Vagina (tissue), 2 donors: ENCODE data around the gene HES5. TPM values are rescaled to one million over a fixed set of nuclear protein-coding genes. Genes with fewer than 3 reads are reported as not detected.

ENCODE experiments used
- DNase-seq, 2 donors: peaks; one replicate each; pipeline ENCODE4 v3.0.0-alpha.2; 2017; ENCODE audit errors: extremely low spot score in 2 of 2
- H3K27ac ChIP-seq: fragments of 200-600 bp; sonication (generic); one replicate; pipeline ENCODE4 v1.5.1; 2019
- H3K27me3 ChIP-seq: fragments of 200-600 bp; sonication (generic); one replicate; pipeline ENCODE4 v1.5.1; 2019
- H3K36me3 ChIP-seq, 2 donors: fragments of 200-600 bp; sonication (generic); one replicate each; pipeline ENCODE4 v1.5.1; 2017 to 2019
- H3K4me1 ChIP-seq: fragments of 200-600 bp; sonication (generic); one replicate; pipeline ENCODE4 v1.5.1; 2019
- H3K4me3 ChIP-seq, 2 donors: fragments of 200-600 bp; sonication (generic); 1 replicate in 1 of 2; 2 replicates in 1 of 2; pipeline ENCODE4 v1.5.1; 2016 to 2019
- H3K9me3 ChIP-seq: fragments of 200-600 bp; sonication (generic); one replicate; pipeline ENCODE4 v1.5.1; 2019
- POLR2A ChIP-seq, 2 donors: fragments of 450-650 bp; IDR thresholded peaks; one replicate each; pipeline ENCODE4 v1.6.1; 2017; ENCODE audit warnings: antibody characterized with exemption in 2 of 2, mild to moderate bottlenecking in 2 of 2, moderate library complexity in 2 of 2
- POLR2AphosphoS5 ChIP-seq, 2 donors: sonication (generic); formaldehyde crosslinking; IDR thresholded peaks; one replicate each; pipeline ENCODE4 v1.9.0; 2017; ENCODE audit warnings: antibody characterized with exemption in 2 of 2, mild to moderate bottlenecking in 2 of 2, low read depth in 1 of 2; ENCODE audit not compliant: insufficient read depth in 1 of 2
- intact Hi-C: fragments of 100-400 bp; cut with DNase I; formaldehyde crosslinking; loops from one replicate; pipeline ENCODE4 v1.15.1; 2023
- total RNA-seq: library from RNA; depleted of rRNA; stranded (reverse); fragments of >200 nt; gene quantifications from one replicate; pipeline ENCODE4 v1.2.3, GENCODE V29; 2016
- TF ChIP-seq, protein P1 (sequence below), 3 experiments: fragments of 450-650 bp in 2 of 3; fragments of 200-600 bp in 1 of 3; sonication (generic) in 1 of 3; IDR thresholded peaks; one replicate each; pipeline ENCODE4 v1.5.1; 2017 to 2019; ENCODE audit warnings: antibody characterized with exemption in 3 of 3, mild to moderate bottlenecking in 2 of 3, moderate library complexity in 2 of 3

HES5 gene
- total RNA-seq, 1 donor from 2014 or later, result not detected

DNA sequence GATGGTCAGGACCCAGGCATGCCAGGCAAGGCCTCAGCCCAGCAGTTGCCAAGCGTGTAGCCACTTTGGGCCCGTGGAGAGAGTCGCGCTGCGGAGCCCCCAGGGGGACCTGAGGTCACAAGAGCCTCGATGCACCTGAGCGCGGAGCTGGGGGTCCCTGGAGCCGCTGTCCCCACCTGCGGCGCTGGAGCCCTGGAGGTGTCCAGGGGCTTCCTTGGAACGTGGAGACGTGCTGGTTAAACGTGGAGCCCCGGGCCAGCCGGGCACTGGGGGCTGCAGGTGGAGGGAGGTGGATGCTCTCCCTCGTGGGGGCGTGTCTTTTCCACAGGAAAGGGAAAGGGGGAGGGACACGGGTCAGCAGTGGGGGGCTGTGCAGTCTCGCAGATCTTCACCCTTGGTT is 50.9 kb downstream of the HES5 start:
- intact Hi-C loops, result no loop called here
- no peak overlapping the region for H3K4me3 ChIP-seq
- H3K9me3 ChIP-seq, result no peaks in the 10 kb centered on the region
- H3K27ac ChIP-seq, result no peak overlapping the region
- no peak for DNase-seq
- peaks cover 22% of the 10 kb centered on the region for H3K4me1 ChIP-seq
- H3K36me3 ChIP-seq, result no peaks in the 10 kb centered on the region
- no peaks in the 10 kb centered on the region for H3K27me3 ChIP-seq
- TF ChIP-seq POLR2A (IDR thresholded peaks at IDR 0.05), result no peak
- no peak for TF ChIP-seq POLR2AphosphoS5 (IDR thresholded peaks at IDR 0.05; ENCODE audit: insufficient read depth in 1 of 2, low read depth in 1 of 2)
- TF ChIP-seq, protein P1, sequence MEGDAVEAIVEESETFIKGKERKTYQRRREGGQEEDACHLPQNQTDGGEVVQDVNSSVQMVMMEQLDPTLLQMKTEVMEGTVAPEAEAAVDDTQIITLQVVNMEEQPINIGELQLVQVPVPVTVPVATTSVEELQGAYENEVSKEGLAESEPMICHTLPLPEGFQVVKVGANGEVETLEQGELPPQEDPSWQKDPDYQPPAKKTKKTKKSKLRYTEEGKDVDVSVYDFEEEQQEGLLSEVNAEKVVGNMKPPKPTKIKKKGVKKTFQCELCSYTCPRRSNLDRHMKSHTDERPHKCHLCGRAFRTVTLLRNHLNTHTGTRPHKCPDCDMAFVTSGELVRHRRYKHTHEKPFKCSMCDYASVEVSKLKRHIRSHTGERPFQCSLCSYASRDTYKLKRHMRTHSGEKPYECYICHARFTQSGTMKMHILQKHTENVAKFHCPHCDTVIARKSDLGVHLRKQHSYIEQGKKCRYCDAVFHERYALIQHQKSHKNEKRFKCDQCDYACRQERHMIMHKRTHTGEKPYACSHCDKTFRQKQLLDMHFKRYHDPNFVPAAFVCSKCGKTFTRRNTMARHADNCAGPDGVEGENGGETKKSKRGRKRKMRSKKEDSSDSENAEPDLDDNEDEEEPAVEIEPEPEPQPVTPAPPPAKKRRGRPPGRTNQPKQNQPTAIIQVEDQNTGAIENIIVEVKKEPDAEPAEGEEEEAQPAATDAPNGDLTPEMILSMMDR (IDR thresholded peaks at IDR 0.05), result no peak

Other genes with a start within 250 kb of the HES5 start
- gene MORN1, start 138.7 kb downstream of the HES5 start, total RNA-seq, result 11.8 TPM
- gene RER1, start 138.4 kb downstream of the HES5 start, total RNA-seq, result 49.6 TPM
- 15.2 TPM for gene PEX10, start 117.7 kb downstream of the HES5 start, total RNA-seq
- 30.7 TPM for gene PLCH2, start 54.0 kb downstream of the HES5 start, total RNA-seq
- gene PANK4, start 3.7 kb downstream of the HES5 start, total RNA-seq, result 39.5 TPM
- 49.6 TPM for gene TNFRSF14, start 26.1 kb upstream of the HES5 start, total RNA-seq
- 16.2 TPM for gene PRXL2B, start 56.5 kb upstream of the HES5 start, total RNA-seq
- gene MMEL1, start 102.8 kb upstream of the HES5 start, total RNA-seq, result 4.4 TPM